ENCODE measurements around the gene GALNT18.
A peak's percentile ranks its signal among the peaks of the same experiment; 100 is the strongest.

Gene GALNT18

GRCh38 chr11:11253995-11254394, 367.8 kb downstream of the GALNT18 start:
- DNase-seq = no peak

DNA sequence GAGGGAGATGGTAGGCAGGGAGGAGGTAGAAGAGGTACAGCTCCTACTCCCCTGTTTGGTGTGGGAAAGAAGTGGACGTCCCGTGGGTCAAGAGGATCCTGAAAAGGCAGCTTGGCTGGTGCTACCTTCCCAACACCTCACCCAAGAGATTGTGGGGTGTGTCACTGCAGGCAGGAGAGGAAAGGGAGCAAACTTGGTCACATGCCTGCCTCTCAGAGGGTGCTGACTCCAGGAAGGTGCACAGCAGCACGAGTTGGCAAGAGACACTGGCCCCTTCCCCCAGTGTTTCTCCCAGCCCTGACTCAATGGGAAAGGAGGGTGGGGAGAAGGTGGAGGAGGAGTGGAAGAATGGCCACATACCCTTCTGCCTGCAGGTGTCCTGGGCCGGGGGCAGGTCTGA, 368.3 kb downstream of the GALNT18 start:
- DNase-seq = no peak

DNA sequence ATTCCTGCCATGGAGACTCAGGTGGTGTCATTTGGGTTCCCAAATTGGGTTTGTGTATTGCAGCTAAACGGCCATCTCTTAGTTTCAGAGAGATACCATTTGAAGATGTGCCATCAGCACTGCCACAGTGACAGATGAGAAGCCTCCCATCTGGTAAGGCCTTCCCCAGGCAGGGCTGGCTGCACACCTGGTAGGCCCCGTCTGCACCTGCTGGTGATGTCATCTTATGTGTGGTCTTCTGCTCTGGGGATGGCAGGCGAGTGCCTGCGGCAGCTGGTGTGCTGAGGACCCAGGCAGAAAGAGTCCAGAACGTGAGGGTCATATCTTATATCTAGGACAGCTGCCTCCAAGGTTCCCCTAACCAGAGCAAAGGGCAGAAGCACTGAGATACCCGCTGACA, 369.4 kb downstream of the GALNT18 start:
- DNase-seq = no peak

DNA sequence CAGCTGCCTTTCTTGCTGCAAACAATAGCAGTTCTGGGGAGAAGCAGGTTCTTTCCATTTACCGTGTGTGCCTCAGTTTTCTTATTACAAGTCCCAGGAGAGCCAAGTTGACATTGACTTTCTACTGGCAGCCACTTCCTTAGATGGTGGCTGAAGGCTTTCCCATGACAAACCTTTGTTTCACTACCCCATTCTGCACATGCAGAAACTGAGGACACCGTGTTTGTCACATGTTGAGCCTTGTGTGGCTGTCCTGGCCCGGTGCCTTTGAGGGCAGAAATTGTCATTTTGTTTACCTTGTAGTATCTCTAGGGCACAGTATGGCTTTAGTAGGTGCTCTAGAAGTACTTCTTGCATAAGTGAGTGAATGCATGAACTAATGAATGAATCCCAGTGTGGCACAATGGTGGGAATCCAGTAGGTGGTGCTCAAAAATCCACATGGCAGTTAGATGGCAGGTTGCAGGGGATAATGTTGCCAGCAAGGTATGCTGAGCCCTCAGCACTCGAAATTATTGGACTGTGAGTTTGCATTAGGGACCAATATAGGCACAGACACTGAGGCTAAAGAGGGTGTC, 370.3 kb downstream of the GALNT18 start:
- no peak for DNase-seq

DNA sequence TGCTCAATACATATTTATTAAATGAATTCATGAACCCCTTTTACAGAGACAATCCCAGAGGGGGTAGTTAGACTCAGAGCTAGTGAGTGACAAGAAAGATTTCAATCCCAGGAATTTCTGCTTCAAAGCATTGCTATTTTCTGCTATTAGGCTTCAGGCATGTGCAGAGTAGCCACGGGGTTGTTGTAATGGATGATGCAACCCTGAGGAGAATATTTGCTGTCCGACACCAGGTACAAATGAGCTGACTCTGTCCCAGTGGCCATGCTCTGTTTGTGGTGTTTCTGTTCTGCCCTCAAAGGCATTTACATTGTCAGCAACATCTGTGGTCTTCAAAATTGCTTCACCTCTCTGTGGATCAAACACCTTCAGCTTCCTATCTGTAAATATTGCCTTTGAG, 371.3 kb downstream of the GALNT18 start:
- no peak for DNase-seq

DNA sequence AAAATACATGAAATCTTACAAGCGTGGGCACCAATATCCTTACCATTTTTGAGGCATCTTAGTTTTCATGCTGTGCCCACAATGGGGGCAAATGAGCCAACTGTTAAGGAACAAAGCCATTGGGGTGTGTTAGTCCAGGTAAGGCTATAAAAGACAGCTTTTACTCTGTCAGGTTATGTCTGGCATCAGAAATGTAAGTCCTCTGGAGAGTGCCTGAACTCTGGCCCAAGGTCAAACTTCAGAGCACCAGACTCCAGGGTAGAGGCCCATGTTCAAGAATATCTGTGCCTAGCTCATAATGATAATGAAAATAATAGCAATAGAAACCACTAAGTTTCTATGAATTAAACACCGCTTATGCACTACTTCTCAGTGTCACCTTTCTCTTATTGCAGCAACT, 374.2 kb downstream of the GALNT18 start:
- DNase-seq = no peak

DNA sequence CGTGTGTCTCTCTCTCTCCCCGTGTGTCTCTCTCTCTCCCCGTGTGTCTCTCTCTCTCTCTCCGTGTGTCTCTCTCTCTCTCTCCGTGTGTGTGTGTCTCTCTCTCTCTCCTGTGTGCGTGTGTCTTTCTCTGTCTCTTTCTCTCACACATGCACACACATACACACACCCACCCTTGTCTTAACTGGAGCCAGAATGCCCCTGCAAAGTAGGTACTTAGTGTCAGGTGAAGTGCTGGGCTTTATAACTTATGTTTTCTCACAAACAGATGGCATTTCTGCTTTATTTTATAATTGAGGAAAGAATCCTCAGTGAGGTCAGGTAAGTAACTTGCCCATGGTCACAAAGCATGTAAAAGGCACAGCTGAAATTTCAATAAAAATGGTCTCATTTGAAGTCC, 374.7 kb downstream of the GALNT18 start:
- DNase-seq = no peak

GRCh38 chr11:11246166-11246565, 375.6 kb downstream of the GALNT18 start:
- no peak for DNase-seq

DNA sequence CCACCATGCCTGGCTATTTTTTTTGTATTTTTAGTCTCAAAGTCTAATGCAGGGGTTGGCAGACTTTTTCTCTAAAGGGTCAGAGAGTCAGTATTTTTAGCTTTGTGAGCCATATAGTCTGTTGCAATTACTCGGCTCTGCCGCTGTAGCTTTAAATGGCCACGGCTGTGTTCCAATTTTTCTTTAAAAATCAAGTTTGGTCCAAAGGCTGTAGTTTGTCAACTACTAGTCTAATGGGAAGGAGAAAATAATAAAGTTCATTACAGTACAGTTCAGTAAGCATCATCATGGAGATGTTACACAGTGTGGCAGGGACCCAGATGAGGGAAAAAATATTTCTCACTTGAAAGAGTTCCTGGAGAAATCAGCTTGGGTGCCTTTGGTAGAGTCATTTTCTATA, 376.4 kb downstream of the GALNT18 start:
- no peak for DNase-seq

DNA sequence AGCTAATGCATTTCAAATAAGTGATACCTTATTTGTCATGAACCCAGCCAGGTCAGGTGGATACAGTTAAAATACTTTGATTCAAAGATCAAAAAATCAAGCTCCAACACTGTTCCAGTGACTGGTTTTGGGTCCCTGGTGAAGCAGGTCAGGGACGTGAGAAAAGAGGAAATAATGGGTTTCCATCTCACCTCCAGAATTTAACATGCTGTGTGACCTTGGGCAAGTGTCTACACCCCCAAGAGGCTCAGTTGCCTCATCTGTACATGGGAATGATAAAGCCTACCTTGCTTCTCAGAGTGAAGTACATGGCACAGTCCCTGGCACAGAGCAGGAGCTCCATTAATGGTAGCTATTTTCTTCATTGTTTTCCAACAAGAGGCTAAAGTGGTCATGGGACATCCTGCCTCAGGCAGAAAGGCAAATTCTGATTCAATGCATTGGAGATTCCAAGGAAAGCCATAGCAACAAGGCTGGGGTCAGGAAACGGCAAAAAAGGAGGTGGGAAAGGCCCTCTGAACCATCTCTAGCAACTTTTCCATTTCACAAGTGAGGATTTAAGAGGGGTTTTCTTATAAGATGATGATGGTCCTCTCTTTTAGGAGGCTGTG, 377.2 kb downstream of the GALNT18 start:
- DNase-seq = no peak

GRCh38 chr11:11243590-11244469, 378.0 kb downstream of the GALNT18 start:
- DNase-seq = peak; percentile 40

DNA sequence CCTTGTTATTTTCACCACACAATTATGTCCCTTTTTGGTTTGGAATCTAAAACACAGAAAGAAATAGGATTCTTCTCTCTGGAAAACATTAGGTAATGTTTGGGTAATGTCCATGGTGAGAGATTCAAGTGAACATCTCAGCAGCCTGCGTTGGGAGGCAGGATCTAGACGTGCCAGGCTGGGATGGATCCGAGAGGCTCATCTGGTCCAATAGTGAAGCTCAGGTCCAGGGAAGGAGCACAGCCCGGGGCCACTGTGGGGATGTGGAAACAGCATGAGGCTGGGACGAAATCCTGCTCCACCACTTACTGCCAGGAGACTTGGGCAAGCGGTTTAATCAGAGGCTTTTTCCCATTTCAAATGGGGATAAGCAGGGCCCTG, 378.6 kb downstream of the GALNT18 start:
- no peak for DNase-seq

DNA sequence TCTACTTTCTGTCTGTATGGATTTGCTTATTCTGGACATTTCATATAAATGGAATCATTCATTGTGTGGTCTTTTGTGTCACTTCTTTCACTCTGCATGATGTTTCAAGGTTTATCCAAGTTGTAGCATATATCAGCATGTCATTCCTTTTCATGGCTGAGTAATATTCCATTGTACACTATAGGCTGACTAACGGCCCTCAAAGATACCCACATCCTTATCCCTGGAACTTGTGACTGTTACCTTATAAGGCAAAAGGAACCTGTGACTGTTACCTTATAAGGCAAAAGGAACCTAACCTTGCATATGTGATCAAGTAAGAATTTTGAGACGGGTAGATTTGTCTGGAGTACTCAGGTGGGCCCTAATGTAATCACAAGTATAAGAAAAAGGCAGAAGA, 380.5 kb downstream of the GALNT18 start:
- DNase-seq = no peak

GRCh38 chr11:11239959-11240358, 381.8 kb downstream of the GALNT18 start:
- DNase-seq = no peak

DNA sequence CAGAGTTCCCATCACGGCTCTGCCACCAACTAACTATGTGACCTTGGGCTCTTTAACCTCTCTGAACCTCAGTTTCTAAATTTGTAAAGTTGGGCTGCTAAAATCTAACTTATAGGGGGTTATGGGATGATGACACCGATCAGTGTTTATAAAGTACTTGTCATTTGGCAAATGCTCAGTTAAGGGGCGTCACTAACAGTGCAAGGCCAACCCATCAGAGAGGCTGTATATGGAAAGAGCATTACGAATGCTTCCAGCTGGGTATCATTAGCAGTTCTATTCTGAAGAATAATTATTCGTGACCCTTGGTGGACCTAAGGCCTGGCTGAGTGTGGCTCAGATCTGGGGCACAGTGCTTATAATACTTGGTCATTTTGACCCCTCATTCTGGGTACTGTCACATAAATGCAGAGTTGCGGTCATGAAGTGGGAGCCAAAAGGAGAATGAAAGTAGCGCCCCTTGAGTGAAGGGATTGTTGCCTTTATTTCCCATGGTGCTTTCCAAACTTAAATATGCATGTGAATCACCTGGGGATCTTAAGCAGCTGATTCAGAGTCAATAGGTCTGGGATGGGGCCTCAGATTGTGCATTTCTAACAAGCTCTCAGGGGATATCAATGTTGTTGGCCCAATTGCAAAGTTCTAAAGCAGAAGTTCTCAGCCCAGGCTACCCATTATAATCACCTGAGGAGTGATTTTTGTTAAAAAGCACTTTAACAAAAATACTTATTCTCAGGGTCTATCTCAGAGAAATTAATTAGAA, 384.6 kb downstream of the GALNT18 start:
- no peak for DNase-seq

- no peak for DNase-seq
Measured at GRCh38 chr11:11236498-11237059, 385.2 kb downstream of the GALNT18 start.

GRCh38 chr11:11231763-11232162, 390.0 kb downstream of the GALNT18 start:
- DNase-seq = no peak

GRCh38 chr11:11230802-11231562, 390.8 kb downstream of the GALNT18 start:
- DNase-seq = peak; percentile 39

- no peak for DNase-seq
Measured at GRCh38 chr11:11230087-11230486, 391.7 kb downstream of the GALNT18 start.

GRCh38 chr11:11229647-11230046, 392.2 kb downstream of the GALNT18 start:
- DNase-seq = no peak

DNA sequence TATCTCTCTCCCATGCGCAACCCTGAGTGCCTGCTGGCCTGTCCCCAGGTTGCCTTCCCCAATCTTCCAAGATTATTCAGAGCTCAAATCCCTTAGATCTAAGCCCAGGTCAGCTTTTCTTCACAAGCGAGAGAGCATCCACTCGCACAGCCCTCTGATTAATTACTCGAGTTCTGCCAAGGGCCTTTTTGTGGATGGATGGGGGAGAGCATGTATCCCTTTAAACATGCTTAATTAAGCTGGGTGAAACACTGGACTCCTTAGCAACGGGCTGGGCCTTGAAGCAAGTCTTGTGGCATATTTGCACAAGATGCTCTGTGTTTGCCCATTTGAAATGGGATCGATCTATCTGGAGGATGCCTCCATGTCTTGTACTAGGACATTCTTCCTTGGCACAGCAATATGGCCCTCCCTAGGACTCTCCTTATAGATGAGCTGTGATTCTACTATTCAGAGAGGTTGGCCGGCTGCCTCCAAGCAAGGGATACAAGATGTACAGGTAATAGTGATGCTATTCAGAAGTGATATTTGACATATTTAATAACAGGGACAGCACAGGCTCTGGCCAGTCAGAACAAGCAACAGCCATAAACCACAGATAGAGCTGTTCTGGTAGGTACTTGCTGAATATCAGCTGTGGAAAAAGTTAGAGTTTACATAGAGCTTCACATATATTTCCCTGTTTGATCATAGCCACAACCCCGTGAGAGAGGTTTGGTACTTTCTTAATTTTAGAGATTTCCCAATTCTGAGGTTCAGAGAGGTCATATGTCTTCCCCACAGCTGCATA, 394.3 kb downstream of the GALNT18 start:
- no peak for DNase-seq
